Muscle of back (tissue), 11 donors: ENCODE measurements around the gene C20orf204. TPM values are rescaled to one million over a fixed set of nuclear protein-coding genes. Genes with fewer than 3 reads are reported as not detected.

ENCODE experiments used
- DNase-seq, 3 donors: peaks; one replicate each; pipeline versions ENCODE4 v3.0.0 to v3.0.0-alpha.2; 2013
- polyA plus RNA-seq, 10 donors: library from polyadenylated mRNA; unstranded; fragments of 120-200 nt; gene quantifications; one replicate each; pipeline ENCODE4 v1.2.1, GENCODE V29; 2013; ENCODE audit not compliant: insufficient read length in 10 of 10

The C20orf204 gene
- polyA plus RNA-seq, 10 donors: 0.42 to 1.1 (median 0.66) TPM

DNA sequence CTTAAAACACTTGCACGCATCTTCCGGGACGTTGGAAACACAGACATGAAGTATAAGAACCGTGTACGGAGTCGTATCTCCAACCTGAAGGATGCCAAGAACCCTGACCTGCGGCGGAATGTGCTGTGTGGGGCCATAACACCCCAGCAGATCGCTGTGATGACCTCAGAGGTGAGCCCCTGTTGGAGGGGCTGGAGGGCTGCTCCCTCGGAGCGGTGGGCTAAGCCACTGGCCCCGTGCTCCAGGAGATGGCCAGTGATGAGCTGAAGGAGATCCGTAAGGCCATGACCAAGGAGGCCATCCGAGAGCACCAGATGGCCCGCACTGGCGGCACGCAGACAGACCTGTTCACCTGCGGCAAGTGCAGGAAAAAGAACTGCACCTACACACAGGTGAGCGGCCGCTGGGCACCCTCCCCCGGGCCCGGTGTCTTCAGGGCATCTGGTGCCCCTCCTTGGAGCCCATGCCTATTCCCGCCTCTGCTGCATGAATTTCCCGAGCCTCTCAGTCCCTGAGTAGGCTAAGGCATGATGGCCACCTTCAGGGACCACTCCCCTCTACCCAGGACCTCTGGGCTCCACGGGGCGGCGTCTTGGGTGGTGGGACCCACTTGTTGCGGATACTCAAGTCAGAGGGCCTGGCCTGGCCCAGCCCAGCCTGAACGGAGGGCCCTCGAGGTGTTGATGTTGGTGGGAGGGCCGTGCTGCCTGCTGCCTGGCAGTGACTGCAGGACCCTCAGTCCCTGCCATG is 34.4 kb downstream of the C20orf204 start:
- DNase-seq: no peak

DNA sequence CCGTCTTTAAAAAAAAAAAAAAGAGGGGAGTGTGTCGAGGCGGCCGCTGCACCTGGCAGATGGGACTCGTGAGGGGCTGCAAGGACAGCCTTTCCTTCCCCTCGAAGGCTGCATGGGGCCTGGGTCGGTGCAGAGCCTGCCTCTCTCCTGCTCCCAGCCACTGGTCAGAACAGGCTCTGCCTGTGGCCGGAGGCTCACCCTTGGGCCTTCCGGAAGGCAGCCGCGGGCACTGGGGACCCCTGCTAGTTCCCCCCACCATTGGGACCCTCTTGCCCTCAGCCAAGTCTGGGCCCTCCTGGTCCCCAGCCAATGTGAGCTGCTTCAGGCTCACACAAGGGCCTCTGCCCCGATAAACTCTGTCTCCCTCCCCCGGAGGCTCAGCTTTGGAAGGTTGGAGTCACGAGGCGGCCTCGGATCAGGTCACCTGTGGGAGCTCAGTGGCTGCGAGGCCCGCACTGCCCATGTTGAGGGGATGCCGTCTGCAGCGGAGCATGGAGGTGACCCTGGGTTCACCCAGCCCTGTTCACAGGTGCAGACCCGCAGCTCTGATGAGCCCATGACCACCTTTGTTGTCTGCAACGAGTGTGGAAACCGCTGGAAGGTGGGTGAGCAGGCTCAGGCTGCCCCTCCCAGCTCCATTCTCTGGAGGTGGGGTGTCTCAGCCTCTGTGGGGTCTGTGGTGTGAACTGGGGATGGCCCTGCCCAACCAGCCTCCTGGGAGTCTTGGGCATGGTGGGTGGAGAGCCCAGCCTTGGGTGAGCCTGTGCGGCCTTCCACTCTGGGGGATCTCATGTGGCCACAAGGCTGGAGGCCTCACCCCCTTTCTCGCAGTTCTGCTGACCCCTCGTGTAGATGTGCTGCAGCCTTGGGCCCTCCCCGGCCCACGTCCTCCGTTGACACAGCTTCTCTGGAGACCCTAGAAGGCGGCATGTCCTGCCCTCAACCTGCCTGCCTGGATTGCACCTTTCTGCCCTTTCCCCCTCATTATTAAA is 35.7 kb downstream of the C20orf204 start:
- no peak for DNase-seq

DNA sequence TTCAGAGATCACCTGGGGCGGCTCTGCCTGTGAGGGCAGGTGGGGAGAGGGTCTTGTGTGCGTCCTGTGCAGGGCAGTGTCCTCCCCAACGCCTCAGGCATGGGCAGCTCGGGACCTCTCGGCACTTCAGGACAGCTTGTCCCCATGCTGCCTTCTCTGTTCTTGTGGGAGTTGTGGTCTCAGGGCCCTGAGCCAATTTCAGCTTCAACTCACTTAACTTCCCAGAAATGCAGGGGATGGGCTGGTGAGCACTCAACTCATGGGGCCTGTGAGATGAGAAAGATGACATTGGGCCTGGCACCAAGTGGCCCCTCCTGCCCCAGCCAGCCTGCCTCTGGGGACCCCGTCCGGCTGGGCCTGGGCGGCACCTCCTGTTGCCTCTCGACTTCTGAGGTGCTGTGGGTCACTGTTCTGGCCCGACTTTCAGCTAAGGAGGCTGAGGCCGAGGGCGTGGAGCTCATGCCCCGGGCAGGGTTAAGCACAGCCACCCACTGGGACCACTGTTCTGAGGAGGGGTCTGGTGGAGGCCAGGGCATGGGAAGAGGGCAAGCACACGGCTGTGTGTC is 36.6 kb downstream of the C20orf204 start:
- no peak for DNase-seq

DNA sequence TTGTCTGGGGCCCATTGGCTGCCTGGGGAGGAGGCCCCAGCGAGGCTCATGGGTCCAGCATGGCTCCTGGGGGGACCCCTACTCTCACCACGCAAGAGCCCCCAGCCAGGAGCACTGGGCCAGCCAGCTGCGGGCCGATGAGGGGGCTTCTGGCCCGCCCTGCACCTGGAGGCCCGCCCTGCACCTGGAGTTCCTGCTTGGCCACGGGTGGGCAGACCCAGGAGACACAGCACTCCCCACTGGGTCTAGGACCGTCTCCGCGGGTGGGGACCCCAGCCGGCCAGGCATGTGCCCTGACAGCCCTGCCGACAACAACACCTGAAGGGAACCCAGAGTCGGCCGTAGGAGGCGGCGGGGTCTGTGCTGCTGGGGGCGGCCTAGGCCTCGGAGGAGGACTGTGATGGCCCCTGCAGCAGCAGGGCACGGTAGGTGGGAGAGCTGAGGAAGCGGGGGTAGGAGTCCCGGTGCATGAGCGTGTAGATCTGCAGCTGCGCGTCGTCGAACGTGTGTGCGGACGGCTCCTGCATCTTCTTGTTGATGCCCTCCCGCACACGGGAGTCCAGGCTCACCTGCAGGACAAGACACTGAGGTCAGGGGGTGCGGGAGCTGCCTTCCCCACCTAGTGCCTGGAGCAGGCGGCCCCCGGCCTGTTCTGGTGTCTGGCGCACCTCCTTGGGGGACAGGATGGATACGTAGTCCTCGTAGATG is 37.6 kb downstream of the C20orf204 start:
- DNase-seq: no peak

DNA sequence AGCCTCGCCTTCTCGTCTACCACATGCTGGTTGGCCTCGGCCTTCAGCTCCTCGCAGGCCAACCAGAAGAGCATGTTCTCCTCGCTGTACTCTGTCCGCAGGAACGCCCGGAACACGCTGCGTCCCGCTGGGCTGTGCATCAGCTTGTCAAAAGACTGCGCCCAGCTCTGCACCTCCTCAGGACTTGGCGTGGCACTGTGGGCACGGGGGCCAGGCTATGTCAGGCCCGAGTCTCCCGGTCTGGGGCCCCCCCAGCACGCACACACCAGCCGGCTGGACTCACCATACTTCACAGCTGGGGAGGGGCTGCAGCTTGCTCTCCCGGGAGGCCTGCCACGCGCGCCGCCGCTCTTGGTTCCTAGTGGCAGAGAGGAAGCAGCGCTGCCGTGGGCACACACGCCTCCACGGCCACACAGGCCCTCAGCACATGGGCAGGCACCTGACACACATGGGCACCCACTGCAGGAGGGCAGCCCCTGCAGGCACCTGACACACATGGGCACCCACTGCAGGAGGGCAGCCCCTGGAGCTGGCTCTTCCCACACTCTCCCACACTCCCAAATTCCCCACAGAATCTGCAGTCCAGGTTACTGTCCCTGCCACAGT is 38.3 kb downstream of the C20orf204 start:
- DNase-seq: no peak

DNA sequence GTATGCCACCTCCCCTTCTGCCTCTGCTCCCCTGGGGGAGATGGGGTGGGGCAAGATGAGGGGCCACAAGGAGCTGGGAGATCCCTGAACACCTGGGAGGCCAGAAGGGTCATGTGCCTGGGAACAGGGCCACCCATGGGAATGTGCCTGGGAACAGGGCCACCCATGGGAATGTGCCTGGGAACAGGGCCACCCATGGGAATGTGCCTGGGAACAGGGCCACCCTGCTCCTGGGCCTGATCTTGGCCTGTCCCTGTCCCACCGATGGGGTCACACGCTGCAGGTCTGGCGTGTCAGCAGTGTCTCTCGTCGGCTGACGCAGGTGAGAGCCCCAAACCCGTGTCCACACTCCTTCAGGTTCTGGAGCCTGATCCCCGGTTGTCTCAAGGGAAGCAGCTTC is 39.0 kb downstream of the C20orf204 start:
- DNase-seq: no peak

DNA sequence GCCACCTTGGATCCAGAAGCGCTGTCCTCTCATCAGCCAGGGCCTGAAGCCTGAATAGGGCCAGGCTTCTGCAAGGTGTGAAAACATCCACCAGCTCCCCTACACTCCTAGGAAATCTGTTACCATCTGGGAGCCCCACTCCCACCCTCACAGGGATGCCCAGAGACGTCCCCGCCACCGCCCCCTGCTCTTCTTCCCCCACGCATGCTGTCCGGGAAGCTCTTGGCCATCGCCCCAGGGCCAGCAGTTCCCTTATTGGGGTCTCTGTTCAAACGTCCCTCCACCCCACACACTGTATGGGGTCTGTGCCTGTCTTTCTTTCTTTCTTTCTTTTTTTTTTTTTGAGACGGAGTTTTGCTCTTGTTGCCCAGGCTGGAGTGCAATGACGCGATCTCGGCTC is 39.6 kb downstream of the C20orf204 start:
- no peak for DNase-seq

DNA sequence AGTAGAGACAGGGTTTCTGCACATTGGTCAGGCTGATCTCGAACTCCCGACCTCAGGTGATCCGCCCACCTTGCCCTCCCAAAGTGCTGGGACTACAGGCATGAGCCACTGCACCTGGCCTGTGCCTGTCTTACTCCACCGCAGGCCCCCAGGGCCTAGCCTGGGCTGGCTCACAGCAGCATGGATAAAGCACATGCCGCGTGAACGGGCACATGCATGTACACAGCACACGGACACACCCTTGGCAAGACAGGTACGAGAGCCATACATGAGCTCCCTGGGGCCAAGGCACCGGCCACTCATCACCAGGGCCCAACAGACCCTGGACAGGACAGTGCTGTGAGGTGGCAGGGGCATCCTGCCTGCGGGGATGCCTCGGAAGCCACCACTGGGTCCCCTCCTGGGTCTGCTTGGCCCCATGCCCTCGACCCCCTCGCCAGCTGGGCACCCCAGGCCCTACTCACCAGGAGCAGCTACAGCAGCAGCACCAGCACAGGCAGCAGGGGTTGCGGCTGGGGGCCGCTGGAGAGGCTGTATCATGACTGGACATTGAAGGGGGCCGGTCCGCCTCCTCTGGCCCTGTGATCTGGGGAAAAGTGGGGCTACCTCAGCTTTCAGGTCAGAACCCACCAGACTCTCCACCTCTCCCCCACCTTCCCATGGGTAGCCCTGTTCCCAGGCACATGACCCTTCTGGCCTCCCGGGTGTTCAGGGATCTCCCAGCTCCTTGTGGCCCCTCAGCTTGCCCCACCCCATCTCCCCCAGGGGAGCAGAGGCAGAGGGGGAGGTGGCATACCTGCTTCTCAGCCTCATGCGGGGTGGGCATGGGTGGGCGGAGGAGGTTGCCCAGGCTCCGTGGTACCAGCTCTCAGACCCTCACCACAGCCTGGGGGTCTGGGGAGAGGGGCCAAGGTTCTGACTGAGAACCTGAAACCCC is 40.3 kb downstream of the C20orf204 start:
- DNase-seq: no peak

DNA sequence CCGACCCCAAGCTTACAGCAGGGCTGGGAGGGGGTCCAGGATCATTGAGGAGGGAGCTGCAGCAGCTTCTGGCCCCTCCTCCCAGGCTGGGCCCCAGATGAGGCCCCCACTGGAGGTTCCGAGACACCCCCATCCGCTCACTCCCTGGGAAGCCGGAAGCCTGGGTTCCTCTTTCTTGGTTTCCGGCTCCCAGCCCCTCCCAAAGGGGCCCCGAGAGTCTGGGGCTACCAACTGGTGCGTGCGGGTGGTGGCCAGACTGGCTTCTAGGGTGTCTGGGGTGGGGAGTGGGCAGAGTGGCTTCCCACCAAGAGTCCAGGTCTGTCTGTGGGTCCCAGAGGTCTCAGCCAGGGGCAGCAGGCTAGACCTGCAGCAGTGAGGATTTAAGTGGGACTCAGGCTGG is 41.1 kb downstream of the C20orf204 start:
- DNase-seq: no peak

DNA sequence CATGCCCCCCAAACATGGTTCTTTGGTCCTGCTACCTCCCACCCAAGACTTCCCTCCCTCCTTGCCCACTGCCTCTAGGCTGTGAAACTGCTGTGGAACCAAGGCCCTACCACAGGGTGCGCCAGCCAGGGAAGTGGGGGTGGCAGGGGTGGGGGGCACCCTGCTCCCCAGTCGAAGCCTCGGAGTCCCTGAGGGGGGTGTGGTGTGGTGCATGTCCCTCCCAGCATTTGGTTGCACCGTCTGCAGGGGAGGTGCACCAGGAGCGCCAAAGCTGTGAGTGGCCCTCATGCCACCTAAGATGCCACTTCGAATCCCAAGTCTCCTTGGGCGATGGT is 41.5 kb downstream of the C20orf204 start:
- DNase-seq: no peak

DNA sequence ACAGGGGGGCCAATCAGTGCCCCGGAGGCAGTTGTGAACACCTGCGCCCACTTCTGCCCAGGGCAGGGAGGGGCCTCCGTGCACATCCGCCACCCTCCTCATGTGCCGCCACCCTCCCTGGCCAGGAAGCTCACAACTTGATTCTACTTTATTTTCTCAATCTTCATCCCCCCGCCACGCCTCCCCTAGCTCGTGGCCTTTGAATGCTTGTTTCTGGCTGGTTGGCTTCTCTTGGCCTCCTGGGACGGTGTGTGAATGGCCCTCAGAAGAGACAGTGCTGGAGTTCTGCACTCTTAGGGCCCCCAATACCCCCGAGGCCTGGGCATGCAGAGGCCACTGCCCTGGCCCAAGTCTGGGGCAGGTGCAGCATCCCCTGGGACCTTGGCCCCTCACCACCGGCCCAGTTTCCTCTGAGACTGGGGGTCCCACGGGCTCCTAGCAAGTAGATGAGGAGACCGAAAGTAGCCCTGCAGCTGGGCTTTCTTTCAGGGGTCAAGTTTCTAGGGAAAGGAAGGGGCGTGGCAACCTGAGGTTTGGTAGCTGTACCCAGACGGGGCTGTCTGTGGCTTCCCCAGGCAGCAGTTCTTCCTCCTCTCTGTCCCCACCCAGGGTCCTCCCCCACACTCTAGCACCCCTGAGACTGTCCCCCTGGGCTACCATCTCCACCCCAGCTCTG is 42.0 kb downstream of the C20orf204 start:
- no peak for DNase-seq

DNA sequence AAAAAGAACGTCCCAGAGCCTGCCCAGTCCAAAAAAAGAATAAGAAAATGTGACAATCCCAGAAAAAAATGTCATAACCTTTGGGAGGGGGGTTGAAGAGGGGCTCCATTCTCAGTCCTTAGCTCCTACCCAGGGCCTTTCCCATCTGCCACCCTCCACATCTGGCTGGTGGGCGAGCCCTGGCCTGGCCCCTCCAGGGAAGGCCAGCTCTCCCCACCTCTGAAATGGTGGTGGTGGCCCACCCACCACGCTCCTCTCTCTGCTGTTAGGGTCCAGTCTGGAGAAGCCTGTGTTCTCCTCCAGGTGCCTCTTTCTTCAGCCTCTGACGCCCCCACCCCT is 42.9 kb downstream of the C20orf204 start:
- no peak for DNase-seq

DNA sequence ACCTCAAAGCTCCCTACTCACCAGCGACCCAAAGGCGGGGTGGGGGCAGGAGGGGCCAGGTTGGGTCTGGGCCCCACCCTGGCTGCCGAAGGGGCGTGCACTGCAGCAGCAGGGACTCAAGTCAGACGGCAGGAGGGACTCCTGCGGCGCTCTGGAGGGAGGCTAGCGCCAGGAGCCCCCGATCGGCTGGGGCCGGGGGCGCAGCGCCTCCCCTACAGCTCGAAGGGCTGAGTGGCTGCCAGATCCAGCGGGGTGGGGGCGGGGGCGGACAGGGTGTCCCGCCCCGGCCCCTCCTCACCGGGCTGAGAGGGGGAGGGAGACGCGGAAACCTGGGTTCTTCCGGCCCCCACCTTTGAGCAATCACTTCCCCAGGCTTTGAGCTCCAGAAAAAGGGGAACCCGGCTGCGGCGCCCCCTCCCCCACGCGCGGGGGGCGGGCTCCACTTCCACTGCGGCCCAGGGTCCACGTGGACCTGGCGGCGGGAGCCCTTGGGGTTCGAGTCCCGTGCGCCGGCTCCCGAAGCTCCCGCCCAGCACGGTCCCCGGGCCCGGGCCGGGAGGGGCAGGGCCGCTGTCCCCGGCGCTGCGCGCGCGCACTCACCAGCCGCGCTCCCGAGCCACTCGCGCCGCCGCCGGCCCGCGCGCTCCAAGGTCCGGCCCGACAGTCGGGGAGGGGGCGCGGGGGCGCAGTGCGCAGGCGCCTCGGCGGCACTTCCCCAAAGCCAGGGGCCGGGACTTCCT is 43.5 kb downstream of the C20orf204 start, which contains the start of gene RGS19:
RGS19 (minus strand) TSS at position 246 of the 740 bp plus-strand sequence. CDS start 2,632 bp downstream, outside the sequence.
- peak; percentile 60 to 89 (median 88) for DNase-seq

DNA sequence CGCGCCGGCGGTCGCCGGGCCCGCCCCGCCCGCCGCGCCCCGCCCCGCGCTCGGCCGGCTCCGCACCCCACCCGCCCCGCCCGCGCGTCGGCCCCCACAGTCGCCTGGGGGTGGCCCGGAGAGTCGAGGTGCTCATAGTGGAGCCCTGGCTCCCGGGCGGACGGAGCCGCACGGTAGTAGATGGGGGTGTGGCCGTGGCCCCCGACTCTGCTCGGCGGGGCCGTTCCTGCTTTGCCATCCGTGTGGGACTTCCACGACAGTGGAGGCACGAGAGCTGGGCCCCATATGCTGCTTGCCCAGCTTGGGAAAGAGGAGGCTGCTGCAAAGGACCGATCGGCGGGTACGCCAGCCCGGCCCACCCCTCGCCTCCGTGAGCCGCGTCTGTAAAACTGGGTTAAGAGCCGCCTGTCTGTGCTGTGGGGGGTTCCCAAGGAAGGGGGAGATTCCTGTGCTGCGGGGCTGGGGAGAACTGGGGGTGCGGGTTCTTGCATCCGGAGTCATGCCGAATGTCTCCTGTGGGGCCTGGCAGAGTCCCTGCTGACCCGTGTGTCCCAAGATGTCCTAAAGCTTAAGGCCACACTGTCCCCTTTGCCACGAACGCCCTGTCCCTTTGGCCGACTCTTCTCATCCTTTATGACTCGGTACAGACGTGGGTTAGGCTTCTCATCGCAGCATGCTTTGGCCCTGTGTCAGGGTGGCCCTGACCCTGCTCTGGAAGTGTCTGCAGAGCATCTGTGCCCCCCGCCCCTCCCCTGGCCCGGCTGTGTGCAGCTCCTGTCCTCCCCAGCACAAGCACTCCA is 44.2 kb downstream of the C20orf204 start, which contains the start of gene OPRL1:
OPRL1 (plus strand) TSS at position 70 of the 800 bp plus-strand sequence. CDS start 12,639 bp downstream, outside the sequence.
- peak in 1 of 3 donors; percentile 60 for DNase-seq

DNA sequence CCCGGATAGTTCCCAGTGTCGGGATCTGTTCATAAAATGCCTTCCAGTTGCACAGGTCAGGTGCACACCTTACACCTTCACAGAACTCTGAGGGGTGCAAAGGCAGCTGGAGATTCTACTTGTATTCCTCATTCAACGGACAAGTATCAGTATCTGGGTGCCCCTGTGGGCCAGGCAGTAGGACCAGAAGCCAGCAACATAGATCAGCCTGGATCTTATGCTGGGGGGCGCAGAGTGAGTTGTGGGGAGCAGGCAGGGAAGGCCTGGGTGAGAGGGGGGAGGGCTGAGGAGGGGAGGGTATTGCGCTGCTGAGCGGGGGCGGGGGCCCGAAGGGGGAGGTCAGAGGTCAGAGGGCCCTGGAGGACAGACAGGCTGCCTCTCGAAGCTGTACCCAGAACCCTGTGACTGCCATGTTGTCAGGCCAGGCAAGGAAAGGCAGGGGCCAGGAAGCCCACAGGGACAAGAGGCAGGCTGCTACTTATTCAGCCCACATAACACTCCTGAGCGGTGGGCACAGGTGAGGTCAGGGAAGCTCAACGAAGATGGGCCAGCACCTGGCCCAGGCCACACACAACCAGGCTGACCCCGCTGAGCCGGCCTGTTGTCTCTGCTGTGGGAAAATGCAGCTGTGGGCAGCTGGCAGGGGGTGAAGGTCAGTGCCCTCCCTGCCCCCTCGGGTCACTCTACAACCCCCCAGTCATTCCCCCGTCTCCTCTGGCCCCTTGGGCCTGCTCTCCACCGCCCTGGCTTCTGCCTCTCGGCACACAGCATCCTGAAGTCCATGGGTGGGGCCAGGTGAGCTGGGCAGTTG is 45.0 kb downstream of the C20orf204 start:
- no peak for DNase-seq

DNA sequence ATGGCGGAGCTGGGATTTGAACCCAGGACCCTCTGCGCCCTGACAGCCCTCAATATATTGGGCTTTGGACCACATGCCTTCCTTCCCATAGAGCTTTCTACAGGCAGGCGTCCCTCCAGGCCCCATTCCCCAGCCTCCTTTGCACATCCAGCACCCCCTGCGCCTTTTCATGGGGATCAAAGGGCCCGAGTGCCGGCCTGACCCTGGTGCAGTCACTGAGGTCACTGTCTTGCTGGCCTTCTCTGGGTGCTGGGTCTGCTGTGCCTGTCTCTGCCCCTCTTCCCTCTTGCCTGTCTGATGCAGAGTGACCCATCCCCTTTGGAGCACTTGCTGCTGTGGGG is 45.6 kb downstream of the C20orf204 start:
- no peak for DNase-seq

DNA sequence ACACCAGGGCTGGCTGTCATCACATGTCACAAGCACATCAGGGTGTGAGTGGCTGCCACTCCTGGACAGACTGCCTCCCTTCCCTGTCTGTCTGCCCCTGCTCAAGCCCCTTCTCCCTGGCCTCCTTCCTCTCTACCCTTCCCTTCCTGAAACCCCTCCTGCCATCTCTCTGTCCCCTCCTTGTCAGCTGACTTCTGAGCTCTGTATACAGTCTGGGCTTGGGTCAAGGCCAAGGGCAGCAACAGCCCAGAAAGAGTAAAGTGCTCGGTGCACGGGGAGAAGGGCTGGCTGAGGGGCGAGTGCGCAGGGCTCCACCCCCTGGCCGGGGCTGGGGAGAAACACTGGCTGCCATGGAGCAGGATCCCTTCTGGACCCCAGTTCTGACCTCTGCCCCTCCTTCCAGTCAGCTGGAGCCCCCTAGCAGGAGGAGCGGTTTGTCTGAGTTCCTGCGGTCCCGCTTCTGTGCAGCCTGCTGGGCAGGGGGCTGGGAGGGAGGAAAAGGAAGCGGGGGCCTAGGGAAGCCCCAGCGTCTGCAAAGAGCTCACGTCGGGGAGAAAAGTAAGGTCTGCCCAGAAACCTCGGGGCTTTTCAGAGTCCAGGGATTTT is 46.2 kb downstream of the C20orf204 start:
- no peak for DNase-seq
